ENCODE results near the gene MARF1. TPM values are rescaled to one million over a fixed set of nuclear protein-coding genes. Genes with fewer than 3 reads are reported as not detected.
"Not testable (repeated sequence)": the region's sequence is repeated elsewhere in the genome, so short reads cannot be mapped to it uniquely, and the experiment has no call there.

The MARF1 gene
- total RNA-seq, 4 donors from 2014 or later, result 31.2 to 43.2 (median 35.7) TPM

- TF ChIP-seq POLR2A (IDR thresholded peaks at IDR 0.05) (no peak), CTCF (IDR thresholded peaks at IDR 0.05) (no peak)
- WGBS, 2 donors, result 80 to 84% methylated on average over 6 of the region's 6 CpGs
- no peak for DNase-seq (ENCODE audit: low spot score in 2 of 2)
- intact Hi-C loops (cut with DNase I; ENCODE audit: low total_unique reads), result no loop called here
- no peak overlapping the region for H3K4me3 ChIP-seq (ENCODE audit: low read depth, poor library complexity, severe bottlenecking)
Observed at GRCh38 chr16:15658149-15658548, 15.2 kb upstream of the MARF1 start.

GRCh38 chr16:15655561-15655960 lies 12.6 kb upstream of the MARF1 start:
- WGBS, 2 donors, result 88 to 100% methylated on average over 4 of the region's 6 CpGs
- DNase-seq (ENCODE audit: low spot score in 2 of 2); intact Hi-C loops (cut with DNase I; ENCODE audit: low total_unique reads); H3K4me3 ChIP-seq (ENCODE audit: low read depth, poor library complexity, severe bottlenecking): not testable (repeated sequence)

GRCh38 chr16:15654591-15654990 lies 11.6 kb upstream of the MARF1 start:
- intact Hi-C loops (cut with DNase I; ENCODE audit: low total_unique reads), result no loop called here
- no peak for TF ChIP-seq CTCF (IDR thresholded peaks at IDR 0.05)
- TF ChIP-seq POLR2A (IDR thresholded peaks at IDR 0.05), result no peak
- no peak for DNase-seq (ENCODE audit: low spot score in 2 of 2)
- WGBS, 2 donors, result 51 to 73% methylated on average over 2 of the region's 2 CpGs
- no peak overlapping the region for H3K4me3 ChIP-seq (ENCODE audit: low read depth, poor library complexity, severe bottlenecking)

- WGBS, 2 donors, result 13 to 29% methylated on average over 4 of the region's 4 CpGs
- DNase-seq (ENCODE audit: low spot score in 2 of 2), result peak in 1 of 2 donors; percentile 86
- H3K4me3 ChIP-seq (ENCODE audit: low read depth, poor library complexity, severe bottlenecking), result no peak overlapping the region
Observed at GRCh38 chr16:15653227-15653626, 10.3 kb upstream of the MARF1 start.

GRCh38 chr16:15652293-15653001 lies 9.5 kb upstream of the MARF1 start:
- DNase-seq (ENCODE audit: low spot score in 2 of 2), result peak in 1 of 2 donors; percentile 80
- intact Hi-C loops (cut with DNase I; ENCODE audit: low total_unique reads), result no loop called here
- no peak for TF ChIP-seq CTCF (IDR thresholded peaks at IDR 0.05)
- TF ChIP-seq POLR2A (IDR thresholded peaks at IDR 0.05), result no peak
- H3K4me3 ChIP-seq (ENCODE audit: low read depth, poor library complexity, severe bottlenecking), result no peak overlapping the region
- WGBS, 2 donors, result 73 to 76% methylated on average over 14 of the region's 14 CpGs

More at GRCh38 chr16:15653227-15653626, 10.3 kb upstream of the MARF1 start:
- intact Hi-C loops (cut with DNase I; ENCODE audit: low total_unique reads), result no loop called here
- no peak for TF ChIP-seq CTCF (IDR thresholded peaks at IDR 0.05)
- no peak for TF ChIP-seq POLR2A (IDR thresholded peaks at IDR 0.05)

GRCh38 chr16:15650698-15651171 lies 7.8 kb upstream of the MARF1 start:
- WGBS, 2 donors, result 1% methylated on average over 18 of the region's 18 CpGs
- peak in 1 of 2 donors; percentile 89 for DNase-seq (ENCODE audit: low spot score in 2 of 2)

More at GRCh38 chr16:15650698-15651171, 7.8 kb upstream of the MARF1 start:
- intact Hi-C loops (cut with DNase I; ENCODE audit: low total_unique reads), result no loop called here
- TF ChIP-seq POLR2A (IDR thresholded peaks at IDR 0.05), result no peak
- no peak for TF ChIP-seq CTCF (IDR thresholded peaks at IDR 0.05)
- H3K4me3 ChIP-seq (ENCODE audit: low read depth, poor library complexity, severe bottlenecking), result peak overlapping the region; percentile 75

Data from lower leg skin (tissue), 4 donors.